Neural cell (in vitro differentiated cells): Measurements from ENCODE around the gene CFAP299. TPM values are rescaled to one million over a fixed set of nuclear protein-coding genes. Genes with fewer than 3 reads are reported as not detected.
"Not testable (repeated sequence)": the region's sequence is repeated elsewhere in the genome, so short reads cannot be mapped to it uniquely, and the experiment has no call there.

Source experiments
- H2AFZ ChIP-seq: fragments of 200-600, 300-800 bp; sonication (generic), shearing (Covaris generic); 2 replicates; pipeline ENCODE4 v1.6.0; 2014; ENCODE audit warnings: low read depth, mild to moderate bottlenecking, antibody characterized with exemption, low read length, moderate library complexity
- H3F3A ChIP-seq: fragments of 200-600 bp; shearing (Covaris generic); 2 replicates; pipeline ENCODE4 v1.6.1; 2016; ENCODE audit warnings: mild to moderate bottlenecking, moderate library complexity, mixed read lengths, antibody characterized with exemption, low read length; ENCODE audit not compliant: insufficient read depth, poor library complexity, severe bottlenecking
- H3K27ac ChIP-seq: fragments of 200-600, 300-800 bp; sonication (generic), shearing (Covaris generic); 2 replicates; pipeline ENCODE4 v1.5.1; 2014; ENCODE audit warnings: mild to moderate bottlenecking, low read length, moderate library complexity
- H3K27me3 ChIP-seq: fragments of 300-800, 200-600 bp; sonication (generic), shearing (Covaris generic); 2 replicates; pipeline ENCODE4 v1.6.0; 2014; ENCODE audit warnings: mild to moderate bottlenecking, low read depth, low read length, moderate library complexity; ENCODE audit not compliant: insufficient read depth
- H3K36me3 ChIP-seq: fragments of 300-800, 200-600 bp; sonication (generic), shearing (Covaris generic); 2 replicates; pipeline ENCODE4 v1.5.1; 2014; ENCODE audit warnings: mild to moderate bottlenecking, antibody characterized with exemption, low read length, moderate library complexity; ENCODE audit not compliant: insufficient read depth
- H3K4me2 ChIP-seq: fragments of 300-800, 200-600 bp; sonication (generic), shearing (Covaris generic); 2 replicates; pipeline ENCODE4 v1.6.0; 2014; ENCODE audit warnings: mild to moderate bottlenecking, low read length
- H3K4me3 ChIP-seq: fragments of 300-800, 200-600 bp; sonication (generic), shearing (Covaris generic); 2 replicates; pipeline ENCODE4 v1.5.1; 2014; ENCODE audit warnings: mild to moderate bottlenecking, low read length, moderate library complexity
- H3K79me2 ChIP-seq: fragments of 200-600 bp; shearing (Covaris generic); replicated peaks from 2 replicates; pipeline ENCODE4 v1.6.0; 2014; ENCODE audit warnings: mild to moderate bottlenecking, low read length, moderate library complexity; ENCODE audit not compliant: insufficient read depth
- H3K9ac ChIP-seq: fragments of 300-800, 200-600 bp; sonication (generic), shearing (Covaris generic); 2 replicates; pipeline ENCODE4 v1.6.1; 2016; ENCODE audit warnings: mild to moderate bottlenecking, low read length, mixed read lengths
- H3K9me2 ChIP-seq: fragments of 200-600 bp; shearing (Covaris generic); 2 replicates; pipeline ENCODE4 v1.6.1; 2016; ENCODE audit warnings: mild to moderate bottlenecking, low read length, mixed read lengths; ENCODE audit not compliant: insufficient read depth
- H3K9me3 ChIP-seq: fragments of 200-600, 300-800 bp; sonication (generic), shearing (Covaris generic); 2 replicates; pipeline ENCODE4 v1.6.1; 2016; ENCODE audit warnings: mild to moderate bottlenecking, mixed run types, low read length, moderate library complexity, mixed read lengths
- H4K20me1 ChIP-seq: fragments of 200-600 bp; shearing (Covaris generic); 2 replicates; pipeline ENCODE4 v1.6.1; 2016; ENCODE audit warnings: mild to moderate bottlenecking, mixed run types; ENCODE audit not compliant: insufficient read depth
- CTCF ChIP-seq: fragments of 450-650 bp; IDR thresholded peaks from 2 replicates; pipeline ENCODE4 v1.5.1; 2014; ENCODE audit warnings: antibody characterized with exemption, mild to moderate bottlenecking, moderate library complexity; ENCODE audit not compliant: poor library complexity, severe bottlenecking
- EP300 ChIP-seq: fragments of 450-650 bp; conservative IDR thresholded peaks from 2 replicates; pipeline ENCODE4 v1.6.1; 2014; ENCODE audit warnings: antibody characterized with exemption, mild to moderate bottlenecking, moderate library complexity; ENCODE audit not compliant: poor library complexity, severe bottlenecking
- EZH2 ChIP-seq: fragments of 200-600, 300-800 bp; shearing (Covaris generic), sonication (generic); IDR thresholded peaks from 2 replicates; pipeline ENCODE4 v1.6.1; 2014; ENCODE audit warnings: antibody characterized with exemption, low read length, borderline replicate concordance, mild to moderate bottlenecking; ENCODE audit not compliant: insufficient read depth, poor library complexity, severe bottlenecking
- MXI1 ChIP-seq: fragments of 450-650 bp; conservative IDR thresholded peaks from 2 replicates; pipeline ENCODE4 v1.6.1; 2014; ENCODE audit warnings: antibody characterized with exemption, mild to moderate bottlenecking; ENCODE audit not compliant: poor library complexity, severe bottlenecking
- POLR2AphosphoS5 ChIP-seq: IDR thresholded peaks from 2 replicates; pipeline ENCODE4 v1.6.1; 2012
- RAD21 ChIP-seq: fragments of 450-650 bp; conservative IDR thresholded peaks from 2 replicates; pipeline ENCODE4 v1.6.1; 2014; ENCODE audit warnings: antibody characterized with exemption, mild to moderate bottlenecking, moderate library complexity
- REST ChIP-seq: IDR thresholded peaks from 2 replicates; pipeline ENCODE4 v1.6.1; 2012; ENCODE audit warnings: borderline replicate concordance
- SMC3 ChIP-seq: fragments of 450-650 bp; conservative IDR thresholded peaks from 2 replicates; pipeline ENCODE4 v1.6.1; 2014; ENCODE audit warnings: antibody characterized with exemption, mild to moderate bottlenecking, moderate library complexity; ENCODE audit not compliant: poor library complexity
- TAF1 ChIP-seq: IDR thresholded peaks from 2 replicates; pipeline ENCODE4 v1.6.1; 2012; ENCODE audit warnings: low read depth
- polyA plus RNA-seq: library from polyadenylated mRNA; depleted of rRNA; stranded (reverse); fragments of >200 nt; gene quantifications from 2 replicates; pipeline ENCODE4 v1.2.3, GENCODE V29; 2014

The CFAP299 gene
- polyA plus RNA-seq, 1 donor from 2014 or later, result not detected

GRCh38 chr4:80800719-80801118 is 465.2 kb downstream of the CFAP299 start:
- H3K4me3 ChIP-seq, result not testable (repeated sequence)

GRCh38 chr4:80803337-80803736 is 467.8 kb downstream of the CFAP299 start:
- Histone ChIP-seq H3K27me3 (no peaks in the 10 kb centered on the region), H3K9me2 (no peaks in the 10 kb centered on the region), H3K27ac (no peak overlapping the region), H3K4me3 (no peak overlapping the region), H3F3A (no peaks in the 10 kb centered on the region), H3K9ac (no peak overlapping the region), H3K4me2 (no peak overlapping the region), H4K20me1 (no peaks in the 10 kb centered on the region), H3K9me3 (no peaks in the 10 kb centered on the region), H3K79me2 (no peaks in the 10 kb centered on the region), H3K36me3 (no peaks in the 10 kb centered on the region), H2AFZ (no peak overlapping the region)
- no peak for TF ChIP-seq EP300
- no peak for TF ChIP-seq POLR2AphosphoS5
- TF ChIP-seq TAF1, result no peak
- TF ChIP-seq CTCF, result no peak
- no peak for TF ChIP-seq MXI1
- no peak for TF ChIP-seq EZH2
- no peak for TF ChIP-seq SMC3
- no peak for TF ChIP-seq REST

More at GRCh38 chr4:80800719-80801118, 465.2 kb downstream of the CFAP299 start:
- H3K79me2 ChIP-seq, H4K20me1 ChIP-seq, H3K9me2 ChIP-seq, H3F3A ChIP-seq, H3K9ac ChIP-seq, H3K36me3 ChIP-seq, H3K4me2 ChIP-seq, H2AFZ ChIP-seq, H3K27me3 ChIP-seq, H3K9me3 ChIP-seq, H3K27ac ChIP-seq: not testable (repeated sequence)

GRCh38 chr4:80806472-80806871 is 470.9 kb downstream of the CFAP299 start:
- H4K20me1 ChIP-seq, result no peaks in the 10 kb centered on the region
- TF ChIP-seq POLR2AphosphoS5 (no peak), EZH2 (no peak), EP300 (no peak), CTCF (no peak), RAD21 (no peak), REST (no peak)
- H3K79me2 ChIP-seq, result no peaks in the 10 kb centered on the region

More at GRCh38 chr4:80806472-80806871, 470.9 kb downstream of the CFAP299 start:
- H3K27me3 ChIP-seq, result no peaks in the 10 kb centered on the region
- no peak overlapping the region for H3K4me2 ChIP-seq
- H3K9ac ChIP-seq, result no peak overlapping the region
- H2AFZ ChIP-seq, result no peak overlapping the region
- H3K9me2 ChIP-seq, result no peaks in the 10 kb centered on the region
- H3F3A ChIP-seq, result no peaks in the 10 kb centered on the region
- H3K36me3 ChIP-seq, result no peaks in the 10 kb centered on the region
- no peak overlapping the region for H3K27ac ChIP-seq
- no peak overlapping the region for H3K4me3 ChIP-seq
- H3K9me3 ChIP-seq, result no peaks in the 10 kb centered on the region
